HEK293 (cell line): ENCODE data around the gene CREB3L1.
A peak's percentile ranks its signal among the peaks of the same experiment; 100 is the strongest.

Experiments used
- BCL11B ChIP-seq: fragments of 450-650 bp; formaldehyde crosslinking; IDR thresholded peaks from 2 replicates; pipeline ENCODE4 v1.5.1; 2016; ENCODE audit warnings: low read depth, missing biosample characterization, missing genetic modification characterization
- KLF1 ChIP-seq: fragments of 450-650 bp; formaldehyde crosslinking; IDR thresholded peaks from 2 replicates; pipeline ENCODE4 v1.5.1; 2016; ENCODE audit warnings: missing biosample characterization, missing genetic modification characterization
- ZFHX2 ChIP-seq: fragments of 450-650 bp; formaldehyde crosslinking; conservative IDR thresholded peaks from 2 replicates; pipeline ENCODE4 v1.5.1; 2016; ENCODE audit warnings: missing biosample characterization, missing genetic modification characterization
- ZNF112 ChIP-seq: fragments of 450-650 bp; formaldehyde crosslinking; IDR thresholded peaks from 2 replicates; pipeline ENCODE4 v1.5.0; 2017; ENCODE audit warnings: missing biosample characterization, missing genetic modification characterization
- ZNF121 ChIP-seq: fragments of 450-650 bp; formaldehyde crosslinking; IDR thresholded peaks from 2 replicates; pipeline ENCODE4 v1.5.1; 2016; ENCODE audit warnings: missing biosample characterization, missing genetic modification characterization
- ZNF132 ChIP-seq: fragments of 450-650 bp; formaldehyde crosslinking; IDR thresholded peaks from 2 replicates; pipeline ENCODE4 v1.5.1; 2017; ENCODE audit warnings: missing biosample characterization, missing genetic modification characterization, borderline replicate concordance
- ZNF138 ChIP-seq: fragments of 450-650 bp; formaldehyde crosslinking; IDR thresholded peaks from 2 replicates; pipeline ENCODE4 v1.5.1; 2016; ENCODE audit warnings: missing biosample characterization, missing genetic modification characterization, borderline replicate concordance
- ZNF19 ChIP-seq: fragments of 450-650 bp; formaldehyde crosslinking; IDR thresholded peaks from 2 replicates; pipeline ENCODE4; 2016; ENCODE audit warnings: missing biosample characterization, missing genetic modification characterization, low read depth
- ZNF394 ChIP-seq: fragments of 450-650 bp; formaldehyde crosslinking; IDR thresholded peaks from 2 replicates; pipeline ENCODE4 v1.5.1; 2016; ENCODE audit warnings: missing biosample characterization, missing genetic modification characterization, mild to moderate bottlenecking, moderate library complexity, borderline replicate concordance
- ZNF416 ChIP-seq: fragments of 450-650 bp; formaldehyde crosslinking; IDR thresholded peaks from 2 replicates; pipeline ENCODE4 v1.5.1; 2016; ENCODE audit warnings: missing biosample characterization, missing genetic modification characterization
- ZNF423 ChIP-seq: fragments of 450-650 bp; formaldehyde crosslinking; IDR thresholded peaks from 2 replicates; pipeline ENCODE4 v1.5.1; 2016; ENCODE audit warnings: missing biosample characterization, missing genetic modification characterization
- ZNF48 ChIP-seq: fragments of 450-650 bp; formaldehyde crosslinking; IDR thresholded peaks from 2 replicates; pipeline ENCODE4 v1.5.1; 2016; ENCODE audit warnings: missing biosample characterization, missing genetic modification characterization
- ZNF521 ChIP-seq: fragments of 450-650 bp; formaldehyde crosslinking; IDR thresholded peaks from 2 replicates; pipeline ENCODE4 v1.5.1; 2017; ENCODE audit warnings: missing biosample characterization, mild to moderate bottlenecking, missing genetic modification characterization
- ZNF530 ChIP-seq: fragments of 450-650 bp; formaldehyde crosslinking; IDR thresholded peaks from 2 replicates; pipeline ENCODE4 v1.5.1; 2016; ENCODE audit warnings: low read depth, missing biosample characterization, missing genetic modification characterization
- ZNF610 ChIP-seq: fragments of 450-650 bp; formaldehyde crosslinking; IDR thresholded peaks from 2 replicates; pipeline ENCODE4 v1.5.1; 2016; ENCODE audit warnings: missing biosample characterization, missing genetic modification characterization, borderline replicate concordance
- ZNF654 ChIP-seq: fragments of 450-650 bp; formaldehyde crosslinking; IDR thresholded peaks from 2 replicates; pipeline ENCODE4 v1.5.1; 2016; ENCODE audit warnings: low read depth, missing biosample characterization, missing genetic modification characterization
- ZNF658 ChIP-seq: fragments of 450-650 bp; formaldehyde crosslinking; IDR thresholded peaks from 2 replicates; pipeline ENCODE4; 2016; ENCODE audit warnings: missing biosample characterization, missing genetic modification characterization
- ZNF664 ChIP-seq: fragments of 450-650 bp; formaldehyde crosslinking; IDR thresholded peaks from 2 replicates; pipeline ENCODE4 v1.5.1; 2016; ENCODE audit warnings: missing biosample characterization, missing genetic modification characterization
- ZNF707 ChIP-seq: fragments of 450-650 bp; formaldehyde crosslinking; IDR thresholded peaks from 2 replicates; pipeline ENCODE4 v1.5.1; 2016; ENCODE audit warnings: missing biosample characterization, missing genetic modification characterization
- ZNF785 ChIP-seq: fragments of 450-650 bp; formaldehyde crosslinking; IDR thresholded peaks from 2 replicates; pipeline ENCODE4 v1.5.1; 2016; ENCODE audit warnings: missing biosample characterization, missing genetic modification characterization
- TF ChIP-seq, protein P1 (sequence below): fragments of 450-650 bp; formaldehyde crosslinking; IDR thresholded peaks from 2 replicates; pipeline ENCODE4; 2016; ENCODE audit warnings: missing biosample characterization, missing genetic modification characterization
- TF ChIP-seq, protein P2 (sequence below): fragments of 450-650 bp; formaldehyde crosslinking; IDR thresholded peaks from 2 replicates; pipeline ENCODE4 v1.5.1; 2016; ENCODE audit warnings: missing biosample characterization, missing genetic modification characterization, low read depth
- TF ChIP-seq, protein P3 (sequence below): fragments of 450-650 bp; formaldehyde crosslinking; IDR thresholded peaks from 2 replicates; pipeline ENCODE4 v1.5.1; 2016; ENCODE audit warnings: missing biosample characterization, missing genetic modification characterization
- TF ChIP-seq, protein P4 (sequence below): fragments of 450-650 bp; formaldehyde crosslinking; IDR thresholded peaks from 2 replicates; pipeline ENCODE4 v1.5.1; 2017; ENCODE audit warnings: missing biosample characterization, missing genetic modification characterization
- TF ChIP-seq, protein P5 (sequence below): fragments of 450-650 bp; formaldehyde crosslinking; IDR thresholded peaks from 2 replicates; pipeline ENCODE4 v1.5.1; 2016; ENCODE audit warnings: missing biosample characterization, missing genetic modification characterization
- TF ChIP-seq, protein P6 (sequence below): fragments of 450-650 bp; formaldehyde crosslinking; IDR thresholded peaks from 2 replicates; pipeline ENCODE4 v1.5.1; 2017; ENCODE audit warnings: missing biosample characterization, missing genetic modification characterization
- TF ChIP-seq, protein P7 (sequence below): fragments of 450-650 bp; formaldehyde crosslinking; IDR thresholded peaks from 2 replicates; pipeline ENCODE4 v1.5.1; 2016; ENCODE audit warnings: missing biosample characterization, missing genetic modification characterization

Gene CREB3L1

DNA sequence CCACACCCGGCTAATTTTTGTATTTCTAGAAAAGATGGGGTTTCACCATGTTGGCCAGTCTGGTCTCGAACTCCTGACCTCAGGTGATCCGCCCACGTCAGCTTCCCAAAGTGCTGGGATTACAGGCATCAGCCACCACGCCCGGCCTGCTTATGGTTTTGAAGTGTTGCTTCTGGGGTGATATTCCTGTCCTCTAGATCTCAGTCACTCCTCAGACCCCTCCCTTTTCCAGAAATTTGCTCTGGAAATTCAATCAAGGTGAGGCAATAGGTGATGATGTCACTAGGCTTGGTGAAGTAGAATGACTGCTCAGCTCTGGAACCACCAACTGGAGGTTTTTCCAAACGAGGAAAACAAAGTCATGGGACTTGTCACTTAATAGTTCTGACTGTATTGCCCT lies 36.6 kb upstream of the CREB3L1 start (continued):
- no peak for TF ChIP-seq ZNF654 (tag by site-specific recombination)
- TF ChIP-seq, protein P1, sequence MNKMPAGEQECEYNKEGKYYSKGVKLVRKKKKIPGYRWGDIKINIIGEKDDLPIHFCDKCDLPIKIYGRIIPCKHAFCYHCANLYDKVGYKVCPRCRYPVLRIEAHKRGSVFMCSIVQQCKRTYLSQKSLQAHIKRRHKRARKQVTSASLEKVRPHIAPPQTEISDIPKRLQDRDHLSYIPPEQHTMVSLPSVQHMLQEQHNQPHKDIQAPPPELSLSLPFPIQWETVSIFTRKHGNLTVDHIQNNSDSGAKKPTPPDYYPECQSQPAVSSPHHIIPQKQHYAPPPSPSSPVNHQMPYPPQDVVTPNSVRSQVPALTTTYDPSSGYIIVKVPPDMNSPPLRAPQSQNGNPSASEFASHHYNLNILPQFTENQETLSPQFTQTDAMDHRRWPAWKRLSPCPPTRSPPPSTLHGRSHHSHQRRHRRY (tag by site-specific recombination): no peak
- TF ChIP-seq ZNF423 (tag by site-specific recombination): no peak
- no peak for TF ChIP-seq ZNF121 (tag by site-specific recombination)
- TF ChIP-seq, protein P2, sequence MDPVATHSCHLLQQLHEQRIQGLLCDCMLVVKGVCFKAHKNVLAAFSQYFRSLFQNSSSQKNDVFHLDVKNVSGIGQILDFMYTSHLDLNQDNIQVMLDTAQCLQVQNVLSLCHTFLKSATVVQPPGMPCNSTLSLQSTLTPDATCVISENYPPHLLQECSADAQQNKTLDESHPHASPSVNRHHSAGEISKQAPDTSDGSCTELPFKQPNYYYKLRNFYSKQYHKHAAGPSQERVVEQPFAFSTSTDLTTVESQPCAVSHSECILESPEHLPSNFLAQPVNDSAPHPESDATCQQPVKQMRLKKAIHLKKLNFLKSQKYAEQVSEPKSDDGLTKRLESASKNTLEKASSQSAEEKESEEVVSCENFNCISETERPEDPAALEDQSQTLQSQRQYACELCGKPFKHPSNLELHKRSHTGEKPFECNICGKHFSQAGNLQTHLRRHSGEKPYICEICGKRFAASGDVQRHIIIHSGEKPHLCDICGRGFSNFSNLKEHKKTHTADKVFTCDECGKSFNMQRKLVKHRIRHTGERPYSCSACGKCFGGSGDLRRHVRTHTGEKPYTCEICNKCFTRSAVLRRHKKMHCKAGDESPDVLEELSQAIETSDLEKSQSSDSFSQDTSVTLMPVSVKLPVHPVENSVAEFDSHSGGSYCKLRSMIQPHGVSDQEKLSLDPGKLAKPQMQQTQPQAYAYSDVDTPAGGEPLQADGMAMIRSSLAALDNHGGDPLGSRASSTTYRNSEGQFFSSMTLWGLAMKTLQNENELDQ (tag by site-specific recombination): no peak
- TF ChIP-seq BCL11B: no peak
- TF ChIP-seq ZFHX2 (tag by site-specific recombination): peak; percentile 28; the same call in 1 of the 2 replicates
- TF ChIP-seq, protein P3, sequence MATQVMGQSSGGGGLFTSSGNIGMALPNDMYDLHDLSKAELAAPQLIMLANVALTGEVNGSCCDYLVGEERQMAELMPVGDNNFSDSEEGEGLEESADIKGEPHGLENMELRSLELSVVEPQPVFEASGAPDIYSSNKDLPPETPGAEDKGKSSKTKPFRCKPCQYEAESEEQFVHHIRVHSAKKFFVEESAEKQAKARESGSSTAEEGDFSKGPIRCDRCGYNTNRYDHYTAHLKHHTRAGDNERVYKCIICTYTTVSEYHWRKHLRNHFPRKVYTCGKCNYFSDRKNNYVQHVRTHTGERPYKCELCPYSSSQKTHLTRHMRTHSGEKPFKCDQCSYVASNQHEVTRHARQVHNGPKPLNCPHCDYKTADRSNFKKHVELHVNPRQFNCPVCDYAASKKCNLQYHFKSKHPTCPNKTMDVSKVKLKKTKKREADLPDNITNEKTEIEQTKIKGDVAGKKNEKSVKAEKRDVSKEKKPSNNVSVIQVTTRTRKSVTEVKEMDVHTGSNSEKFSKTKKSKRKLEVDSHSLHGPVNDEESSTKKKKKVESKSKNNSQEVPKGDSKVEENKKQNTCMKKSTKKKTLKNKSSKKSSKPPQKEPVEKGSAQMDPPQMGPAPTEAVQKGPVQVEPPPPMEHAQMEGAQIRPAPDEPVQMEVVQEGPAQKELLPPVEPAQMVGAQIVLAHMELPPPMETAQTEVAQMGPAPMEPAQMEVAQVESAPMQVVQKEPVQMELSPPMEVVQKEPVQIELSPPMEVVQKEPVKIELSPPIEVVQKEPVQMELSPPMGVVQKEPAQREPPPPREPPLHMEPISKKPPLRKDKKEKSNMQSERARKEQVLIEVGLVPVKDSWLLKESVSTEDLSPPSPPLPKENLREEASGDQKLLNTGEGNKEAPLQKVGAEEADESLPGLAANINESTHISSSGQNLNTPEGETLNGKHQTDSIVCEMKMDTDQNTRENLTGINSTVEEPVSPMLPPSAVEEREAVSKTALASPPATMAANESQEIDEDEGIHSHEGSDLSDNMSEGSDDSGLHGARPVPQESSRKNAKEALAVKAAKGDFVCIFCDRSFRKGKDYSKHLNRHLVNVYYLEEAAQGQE (tag by site-specific recombination): no peak
- TF ChIP-seq, protein P4, sequence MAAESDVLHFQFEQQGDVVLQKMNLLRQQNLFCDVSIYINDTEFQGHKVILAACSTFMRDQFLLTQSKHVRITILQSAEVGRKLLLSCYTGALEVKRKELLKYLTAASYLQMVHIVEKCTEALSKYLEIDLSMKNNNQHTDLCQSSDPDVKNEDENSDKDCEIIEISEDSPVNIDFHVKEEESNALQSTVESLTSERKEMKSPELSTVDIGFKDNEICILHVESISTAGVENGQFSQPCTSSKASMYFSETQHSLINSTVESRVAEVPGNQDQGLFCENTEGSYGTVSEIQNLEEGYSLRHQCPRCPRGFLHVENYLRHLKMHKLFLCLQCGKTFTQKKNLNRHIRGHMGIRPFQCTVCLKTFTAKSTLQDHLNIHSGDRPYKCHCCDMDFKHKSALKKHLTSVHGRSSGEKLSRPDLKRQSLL: peak; percentile 55; the same call in 1 of the 2 replicates
- no peak for TF ChIP-seq ZNF521 (tag by site-specific recombination)
- TF ChIP-seq KLF1: peak; percentile 67
- TF ChIP-seq ZNF132 (tag by site-specific recombination): no peak
- TF ChIP-seq ZNF785 (tag by site-specific recombination): no peak
- no peak for TF ChIP-seq ZNF707
- TF ChIP-seq ZNF112 (tag by site-specific recombination): no peak
- TF ChIP-seq ZNF610: no peak
- TF ChIP-seq ZNF138: no peak
- TF ChIP-seq ZNF416 (tag by site-specific recombination): no peak
- TF ChIP-seq ZNF48: no peak
- TF ChIP-seq ZNF658: no peak
- TF ChIP-seq, protein P5, sequence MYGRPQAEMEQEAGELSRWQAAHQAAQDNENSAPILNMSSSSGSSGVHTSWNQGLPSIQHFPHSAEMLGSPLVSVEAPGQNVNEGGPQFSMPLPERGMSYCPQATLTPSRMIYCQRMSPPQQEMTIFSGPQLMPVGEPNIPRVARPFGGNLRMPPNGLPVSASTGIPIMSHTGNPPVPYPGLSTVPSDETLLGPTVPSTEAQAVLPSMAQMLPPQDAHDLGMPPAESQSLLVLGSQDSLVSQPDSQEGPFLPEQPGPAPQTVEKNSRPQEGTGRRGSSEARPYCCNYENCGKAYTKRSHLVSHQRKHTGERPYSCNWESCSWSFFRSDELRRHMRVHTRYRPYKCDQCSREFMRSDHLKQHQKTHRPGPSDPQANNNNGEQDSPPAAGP: 0 out of 2 replicates have a peak, but pooled peaks have one; percentile 58
- TF ChIP-seq ZNF530 (tag by site-specific recombination): no peak
- TF ChIP-seq, protein P6, sequence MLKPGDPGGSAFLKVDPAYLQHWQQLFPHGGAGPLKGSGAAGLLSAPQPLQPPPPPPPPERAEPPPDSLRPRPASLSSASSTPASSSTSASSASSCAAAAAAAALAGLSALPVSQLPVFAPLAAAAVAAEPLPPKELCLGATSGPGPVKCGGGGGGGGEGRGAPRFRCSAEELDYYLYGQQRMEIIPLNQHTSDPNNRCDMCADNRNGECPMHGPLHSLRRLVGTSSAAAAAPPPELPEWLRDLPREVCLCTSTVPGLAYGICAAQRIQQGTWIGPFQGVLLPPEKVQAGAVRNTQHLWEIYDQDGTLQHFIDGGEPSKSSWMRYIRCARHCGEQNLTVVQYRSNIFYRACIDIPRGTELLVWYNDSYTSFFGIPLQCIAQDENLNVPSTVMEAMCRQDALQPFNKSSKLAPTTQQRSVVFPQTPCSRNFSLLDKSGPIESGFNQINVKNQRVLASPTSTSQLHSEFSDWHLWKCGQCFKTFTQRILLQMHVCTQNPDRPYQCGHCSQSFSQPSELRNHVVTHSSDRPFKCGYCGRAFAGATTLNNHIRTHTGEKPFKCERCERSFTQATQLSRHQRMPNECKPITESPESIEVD (tag by site-specific recombination): no peak
- TF ChIP-seq, protein P7, sequence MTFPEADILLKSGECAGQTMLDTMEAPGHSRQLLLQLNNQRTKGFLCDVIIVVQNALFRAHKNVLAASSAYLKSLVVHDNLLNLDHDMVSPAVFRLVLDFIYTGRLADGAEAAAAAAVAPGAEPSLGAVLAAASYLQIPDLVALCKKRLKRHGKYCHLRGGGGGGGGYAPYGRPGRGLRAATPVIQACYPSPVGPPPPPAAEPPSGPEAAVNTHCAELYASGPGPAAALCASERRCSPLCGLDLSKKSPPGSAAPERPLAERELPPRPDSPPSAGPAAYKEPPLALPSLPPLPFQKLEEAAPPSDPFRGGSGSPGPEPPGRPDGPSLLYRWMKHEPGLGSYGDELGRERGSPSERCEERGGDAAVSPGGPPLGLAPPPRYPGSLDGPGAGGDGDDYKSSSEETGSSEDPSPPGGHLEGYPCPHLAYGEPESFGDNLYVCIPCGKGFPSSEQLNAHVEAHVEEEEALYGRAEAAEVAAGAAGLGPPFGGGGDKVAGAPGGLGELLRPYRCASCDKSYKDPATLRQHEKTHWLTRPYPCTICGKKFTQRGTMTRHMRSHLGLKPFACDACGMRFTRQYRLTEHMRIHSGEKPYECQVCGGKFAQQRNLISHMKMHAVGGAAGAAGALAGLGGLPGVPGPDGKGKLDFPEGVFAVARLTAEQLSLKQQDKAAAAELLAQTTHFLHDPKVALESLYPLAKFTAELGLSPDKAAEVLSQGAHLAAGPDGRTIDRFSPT (tag by site-specific recombination): no peak
- 0 out of 2 replicates have a peak, but pooled peaks have one; percentile 10 for TF ChIP-seq ZNF394 (tag by site-specific recombination)
- TF ChIP-seq ZNF19: no peak
- TF ChIP-seq ZNF664 (tag by site-specific recombination): no peak
